Measurements from ENCODE around the gene PPP1R9B.

The PPP1R9B gene

DNA sequence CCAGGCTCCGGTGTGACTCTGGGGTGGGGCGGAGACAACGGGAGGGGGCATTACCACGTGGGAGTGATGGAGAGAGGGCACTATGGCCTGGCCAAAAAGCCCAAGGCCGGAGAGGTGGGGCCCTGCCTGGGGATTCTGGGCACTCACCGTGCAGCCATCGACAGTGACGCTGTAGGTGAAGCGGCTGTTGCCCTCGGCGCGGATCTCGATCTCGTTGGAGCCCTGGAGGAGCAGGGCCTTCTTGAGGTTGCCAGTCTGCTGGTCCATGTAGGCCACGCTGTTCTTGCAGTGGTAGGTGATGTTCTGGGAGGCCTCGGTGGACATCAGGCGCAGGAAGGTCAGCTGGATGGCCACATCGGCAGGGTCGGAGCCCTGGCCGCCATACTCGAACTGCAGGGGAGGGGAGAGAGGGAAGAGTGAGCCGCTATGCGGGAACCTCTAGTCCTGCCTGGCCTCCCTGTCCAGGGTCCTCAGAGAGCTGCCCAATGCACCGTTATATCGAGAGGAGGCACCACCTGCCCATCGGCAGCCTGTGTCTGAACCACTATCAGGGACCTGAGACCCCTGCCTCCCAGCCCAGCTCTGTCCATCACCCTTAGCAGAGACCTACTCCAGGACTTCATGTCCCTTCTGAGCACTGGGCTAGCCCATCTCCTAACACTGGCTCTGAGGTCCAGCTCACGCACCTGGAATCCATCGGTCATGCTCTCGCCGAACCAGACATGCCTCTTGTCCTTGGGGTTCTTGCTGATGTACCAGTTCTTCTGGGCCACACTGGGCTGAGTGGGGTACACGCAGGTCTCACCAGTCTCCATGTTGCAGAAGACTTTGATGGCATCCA lies 35.4 kb upstream of the PPP1R9B start:
- peak overlapping the region in 1 of 2 donors; percentile 57 for H3K4me3 ChIP-seq (ENCODE audit: low read length in 2 of 2)

GRCh38 chr17:50184611-50185398 lies 34.3 kb upstream of the PPP1R9B start:
- Histone ChIP-seq H3K36me3 (replicated peaks in 1 of 2; ENCODE audit: control insufficient read depth in 2 of 2, insufficient read depth in 2 of 2, low read length in 2 of 2) (peaks cover 0 to 4% of the 10 kb centered on the region in 2 donors), H3K4me3 (ENCODE audit: low read length in 2 of 2) (no peak overlapping the region), H4K91ac (ENCODE audit: low read depth, low read length, poor library complexity) (peak overlapping the region; percentile 22), H2BK120ac (ENCODE audit: low read depth, low read length) (peak overlapping the region; percentile 6), H3K9ac (ENCODE audit: low read depth, low read length, poor library complexity) (no peak overlapping the region), H3K4me1 (ENCODE audit: control insufficient read depth in 2 of 2, insufficient read depth in 1 of 2, low read depth in 1 of 2, low read length in 2 of 2) (peaks cover 25 to 26% of the 10 kb centered on the region in 2 donors), H3K23ac (ENCODE audit: low read depth, low read length, poor library complexity) (no peak overlapping the region), H3K27me3 (ENCODE audit: control insufficient read depth in 3 of 3, insufficient read depth in 3 of 3, low read depth in 1 of 3, low read length in 3 of 3) (peaks cover 0 to 14% (median 0%) of the 10 kb centered on the region in 3 experiments), H2AK5ac (ENCODE audit: low read depth, low read length) (peak overlapping the region; percentile 96), H4K8ac (ENCODE audit: low read depth, low read length) (no peak overlapping the region), H3K4ac (ENCODE audit: low read length) (peak overlapping the region; percentile 56), H3K9me3 (replicated peaks in 1 of 2; ENCODE audit: control insufficient read depth in 2 of 2, insufficient read depth in 1 of 2, low read depth in 1 of 2, low read length in 2 of 2) (peaks cover 0 to 3% of the 10 kb centered on the region in 2 donors), H3K18ac (ENCODE audit: low read length) (peak overlapping the region; percentile 53), H2BK5ac (ENCODE audit: low read length) (no peak overlapping the region), H3K79me1 (ENCODE audit: low read depth, low read length) (peaks cover 2% of the 10 kb centered on the region), H3K4me2 (ENCODE audit: insufficient read depth, low read length, poor library complexity, severe bottlenecking) (peak overlapping the region; percentile 14), H2BK15ac (ENCODE audit: low read length) (peak overlapping the region; percentile 90), H3K14ac (ENCODE audit: low read length) (no peak overlapping the region), H3K27ac (replicated peaks; ENCODE audit: low read length) (no peak overlapping the region), H2AFZ (ENCODE audit: low read length) (peak overlapping the region; percentile 81), H2BK12ac (ENCODE audit: low read length) (no peak overlapping the region)
- WGBS, 2 donors (ENCODE audit: extremely low coverage in 2 of 2, insufficient read length in 2 of 2, insufficient replicate concordance in 1 of 2), result no CpG with 5 or more reads among the region's 19 CpGs
- no peak for DNase-seq (ENCODE audit: low spot score)

More for the DNA sequence above, 35.4 kb upstream of the PPP1R9B start:
- Histone ChIP-seq H3K4me1 (ENCODE audit: control insufficient read depth in 2 of 2, insufficient read depth in 1 of 2, low read depth in 1 of 2, low read length in 2 of 2) (peaks cover 22 to 24% of the 10 kb centered on the region in 2 donors), H3K9ac (ENCODE audit: low read depth, low read length, poor library complexity) (no peak overlapping the region), H2BK15ac (ENCODE audit: low read length) (peak overlapping the region; percentile 96), H2BK5ac (ENCODE audit: low read length) (peak overlapping the region; percentile 77), H3K27me3 (ENCODE audit: control insufficient read depth in 3 of 3, insufficient read depth in 3 of 3, low read depth in 1 of 3, low read length in 3 of 3) (peaks cover 0 to 22% (median 0%) of the 10 kb centered on the region in 3 experiments), H3K4ac (ENCODE audit: low read length) (no peak overlapping the region), H3K79me1 (ENCODE audit: low read depth, low read length) (peaks cover 2% of the 10 kb centered on the region), H3K9me3 (replicated peaks in 1 of 2; ENCODE audit: control insufficient read depth in 2 of 2, insufficient read depth in 1 of 2, low read depth in 1 of 2, low read length in 2 of 2) (peaks cover 0 to 3% of the 10 kb centered on the region in 2 donors), H2BK12ac (ENCODE audit: low read length) (peak overlapping the region; percentile 79), H2BK120ac (ENCODE audit: low read depth, low read length) (peak overlapping the region; percentile 68), H3K14ac (ENCODE audit: low read length) (peak overlapping the region; percentile 17), H3K27ac (replicated peaks; ENCODE audit: low read length) (no peak overlapping the region), H3K36me3 (replicated peaks in 1 of 2; ENCODE audit: control insufficient read depth in 2 of 2, insufficient read depth in 2 of 2, low read length in 2 of 2) (peaks cover 0 to 6% of the 10 kb centered on the region in 2 donors), H3K23ac (ENCODE audit: low read depth, low read length, poor library complexity) (peak overlapping the region; percentile 90), H3K4me2 (ENCODE audit: insufficient read depth, low read length, poor library complexity, severe bottlenecking) (no peak overlapping the region), H4K8ac (ENCODE audit: low read depth, low read length) (peak overlapping the region; percentile 23), H2AFZ (ENCODE audit: low read length) (no peak overlapping the region), H3K18ac (ENCODE audit: low read length) (peak overlapping the region; percentile 74), H2AK5ac (ENCODE audit: low read depth, low read length) (peak overlapping the region; percentile 89), H4K91ac (ENCODE audit: low read depth, low read length, poor library complexity) (no peak overlapping the region)
- no peak for DNase-seq (ENCODE audit: low spot score)
- no CpG with 5 or more reads among the region's 31 CpGs for WGBS, 2 donors (ENCODE audit: extremely low coverage in 2 of 2, insufficient read length in 2 of 2, insufficient replicate concordance in 1 of 2)

DNA sequence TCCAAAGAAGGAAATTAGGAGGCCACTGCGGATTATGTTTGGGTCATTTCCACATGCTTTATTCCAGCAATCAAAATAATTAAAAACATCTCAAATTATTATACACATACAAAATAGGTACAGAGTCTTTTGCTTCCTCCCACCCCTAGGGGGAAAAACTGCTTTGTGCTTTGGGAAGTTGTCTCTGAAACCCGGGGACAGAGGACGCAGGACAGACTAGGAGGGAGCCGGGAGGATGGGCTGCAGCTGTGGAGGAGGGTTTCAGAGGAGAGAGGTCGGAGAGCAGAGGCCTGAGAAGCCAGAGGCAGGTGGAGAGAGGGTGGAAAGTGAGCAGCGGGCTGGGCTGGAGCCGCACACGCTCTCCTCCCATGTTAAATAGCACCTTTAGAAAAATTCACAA lies 33.6 kb upstream of the PPP1R9B start:
- Histone ChIP-seq H3K9ac (ENCODE audit: low read depth, low read length, poor library complexity) (no peak overlapping the region), H3K4me3 (ENCODE audit: low read length in 2 of 2) (no peak overlapping the region), H3K4ac (ENCODE audit: low read length) (no peak overlapping the region), H3K36me3 (replicated peaks in 1 of 2; ENCODE audit: control insufficient read depth in 2 of 2, insufficient read depth in 2 of 2, low read length in 2 of 2) (peaks cover 0 to 4% of the 10 kb centered on the region in 2 donors), H2BK15ac (ENCODE audit: low read length) (no peak overlapping the region), H3K27me3 (ENCODE audit: control insufficient read depth in 3 of 3, insufficient read depth in 3 of 3, low read depth in 1 of 3, low read length in 3 of 3) (peaks cover 0 to 11% (median 0%) of the 10 kb centered on the region in 3 experiments), H3K9me3 (replicated peaks in 1 of 2; ENCODE audit: control insufficient read depth in 2 of 2, insufficient read depth in 1 of 2, low read depth in 1 of 2, low read length in 2 of 2) (peaks cover 0 to 3% of the 10 kb centered on the region in 2 donors), H2AFZ (ENCODE audit: low read length) (peak overlapping the region; percentile 40), H2BK120ac (ENCODE audit: low read depth, low read length) (no peak overlapping the region), H3K4me1 (ENCODE audit: control insufficient read depth in 2 of 2, insufficient read depth in 1 of 2, low read depth in 1 of 2, low read length in 2 of 2) (peaks cover 25 to 26% of the 10 kb centered on the region in 2 donors), H2BK5ac (ENCODE audit: low read length) (no peak overlapping the region), H2AK5ac (ENCODE audit: low read depth, low read length) (no peak overlapping the region), H4K8ac (ENCODE audit: low read depth, low read length) (no peak overlapping the region), H4K91ac (ENCODE audit: low read depth, low read length, poor library complexity) (no peak overlapping the region), H3K4me2 (ENCODE audit: insufficient read depth, low read length, poor library complexity, severe bottlenecking) (no peak overlapping the region), H3K23ac (ENCODE audit: low read depth, low read length, poor library complexity) (no peak overlapping the region), H3K79me1 (ENCODE audit: low read depth, low read length) (peaks cover 2% of the 10 kb centered on the region), H3K18ac (ENCODE audit: low read length) (no peak overlapping the region), H3K27ac (replicated peaks; ENCODE audit: low read length) (no peak overlapping the region), H3K14ac (ENCODE audit: low read length) (no peak overlapping the region), H2BK12ac (ENCODE audit: low read length) (no peak overlapping the region)
- WGBS, 2 donors (ENCODE audit: extremely low coverage in 2 of 2, insufficient read length in 2 of 2, insufficient replicate concordance in 1 of 2), result no CpG with 5 or more reads among the region's 8 CpGs
- no peak for DNase-seq (ENCODE audit: low spot score)

Measured in neuronal stem cell (in vitro differentiated cells).